ENCODE results near the gene PISD.

GRCh38 chr22:31637447-31637890, 24.5 kb downstream of the PISD start:
- TF ChIP-seq, protein P1, sequence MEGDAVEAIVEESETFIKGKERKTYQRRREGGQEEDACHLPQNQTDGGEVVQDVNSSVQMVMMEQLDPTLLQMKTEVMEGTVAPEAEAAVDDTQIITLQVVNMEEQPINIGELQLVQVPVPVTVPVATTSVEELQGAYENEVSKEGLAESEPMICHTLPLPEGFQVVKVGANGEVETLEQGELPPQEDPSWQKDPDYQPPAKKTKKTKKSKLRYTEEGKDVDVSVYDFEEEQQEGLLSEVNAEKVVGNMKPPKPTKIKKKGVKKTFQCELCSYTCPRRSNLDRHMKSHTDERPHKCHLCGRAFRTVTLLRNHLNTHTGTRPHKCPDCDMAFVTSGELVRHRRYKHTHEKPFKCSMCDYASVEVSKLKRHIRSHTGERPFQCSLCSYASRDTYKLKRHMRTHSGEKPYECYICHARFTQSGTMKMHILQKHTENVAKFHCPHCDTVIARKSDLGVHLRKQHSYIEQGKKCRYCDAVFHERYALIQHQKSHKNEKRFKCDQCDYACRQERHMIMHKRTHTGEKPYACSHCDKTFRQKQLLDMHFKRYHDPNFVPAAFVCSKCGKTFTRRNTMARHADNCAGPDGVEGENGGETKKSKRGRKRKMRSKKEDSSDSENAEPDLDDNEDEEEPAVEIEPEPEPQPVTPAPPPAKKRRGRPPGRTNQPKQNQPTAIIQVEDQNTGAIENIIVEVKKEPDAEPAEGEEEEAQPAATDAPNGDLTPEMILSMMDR (conservative IDR thresholded peaks at IDR 0.05; ENCODE audit: low read length), result no peak
- TF ChIP-seq EZH2phosphoT487 (IDR thresholded peaks at IDR 0.05; ENCODE audit: borderline replicate concordance, low read depth, low read length), result no peak
